ENCODE results near the gene SUMF1. TPM values are rescaled to one million over a fixed set of nuclear protein-coding genes. Genes with fewer than 3 reads are reported as not detected.

Gene SUMF1
- polyA plus RNA-seq, 3 donors: 25.7 to 80.4 (median 74.2) TPM

- Mint-ChIP-seq H3K9me3 (no peaks in the 10 kb centered on the region), H3K36me3 (peaks cover 9 to 16% of the 10 kb centered on the region in 2 donors), H3K27me3 (ENCODE audit: low read depth in 3 of 3) (peaks cover 3 to 5% (median 5%) of the 10 kb centered on the region in 3 donors), H3K27ac (peak overlapping the region in 2 of 7 donors; percentile 13 to 81), H3K4me3 (peak overlapping the region; percentile 93 to 96), H3K4me1 (peaks cover 45% of the 10 kb centered on the region)
- Histone ChIP-seq H4K20me1 (ENCODE audit: insufficient read depth, low read length) (no peaks in the 10 kb centered on the region), H3K4me1 (ENCODE audit: control insufficient read depth in 1 of 2, insufficient read depth in 2 of 2, low read length in 2 of 2) (peaks cover 37 to 51% of the 10 kb centered on the region in 2 donors), H2AFZ (ENCODE audit: insufficient read depth, low read depth, low read length, poor library complexity, severe bottlenecking) (peak overlapping the region; percentile 85), H3K27me3 (ENCODE audit: control insufficient read depth in 2 of 2, insufficient read depth in 2 of 2, low read length in 2 of 2) (peaks cover 0 to 4% of the 10 kb centered on the region in 2 donors), H3K4me3 (replicated peaks in 1 of 3; ENCODE audit: low read depth in 2 of 3, low read length in 3 of 3) (peak overlapping the region; percentile 47 to 94 (median 67)), H3K9me3 (replicated peaks in 1 of 2; ENCODE audit: control insufficient read depth in 1 of 2, insufficient read depth in 1 of 2, low read length in 2 of 2) (no peaks in the 10 kb centered on the region), H3K4me2 (replicated peaks; ENCODE audit: extremely low read depth, low read length, poor library complexity, severe bottlenecking) (peak overlapping the region; percentile 98), H3K36me3 (replicated peaks in 1 of 2; ENCODE audit: control insufficient read depth in 1 of 2, insufficient read depth in 2 of 2, low read length in 2 of 2) (peaks cover 0 to under 1% of the 10 kb centered on the region in 2 donors), H3K27ac (ENCODE audit: low read depth in 1 of 2, low read length in 2 of 2) (no peak overlapping the region), H3K9ac (ENCODE audit: insufficient read depth, low read length, poor library complexity, severe bottlenecking) (no peak overlapping the region), H3K79me2 (ENCODE audit: insufficient read depth, low read length) (peaks cover 36% of the 10 kb centered on the region)
- DNase-seq: no peak
- intact Hi-C loops (cut with micrococcal nuclease): loop anchor here (2.0 to 10.0 kb wide), 3 partner anchors 13 to 493 kb away; no protein-coding TSS in a partner anchor
- no peak for TF ChIP-seq CTCF (IDR thresholded peaks at IDR 0.05)
- 83% methylated on average over 1 of the region's 5 CpGs for WGBS (ENCODE audit: insufficient coverage)
These were observed 24.8 kb upstream of the SUMF1 start for GRCh38 chr3:4491855-4492207.

DNA sequence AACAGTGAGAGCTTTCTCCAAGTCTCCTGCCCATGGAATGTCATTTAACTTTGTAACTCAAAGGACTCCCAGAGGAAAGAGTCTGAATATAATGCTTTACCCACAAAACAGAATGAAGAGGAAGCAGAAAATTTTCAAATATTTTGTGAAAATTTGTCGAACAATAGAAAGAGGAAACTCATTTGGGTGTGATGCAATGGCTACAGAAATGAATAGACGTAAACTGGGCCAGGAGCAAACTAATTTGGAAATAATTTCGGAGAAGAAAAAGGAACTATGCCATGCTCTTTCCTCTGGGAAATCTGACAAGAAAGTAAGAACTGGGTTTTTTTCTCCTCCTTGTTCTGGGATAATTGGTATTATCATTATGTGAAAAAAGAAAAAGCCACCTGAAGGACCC is 11.2 kb upstream of the SUMF1 start:
- Mint-ChIP-seq H3K27me3 (ENCODE audit: low read depth in 3 of 3) (no peaks in the 10 kb centered on the region), H3K4me3 (peak overlapping the region; percentile 24 to 53), H3K27ac (peak overlapping the region; percentile 81 to 96 (median 95)), H3K9me3 (no peaks in the 10 kb centered on the region), H3K36me3 (no peaks in the 10 kb centered on the region), H3K4me1 (peaks cover 55% of the 10 kb centered on the region)
- 0% methylated on average over 3 of the region's 3 CpGs for WGBS (ENCODE audit: insufficient coverage)
- Histone ChIP-seq H3K27me3 (ENCODE audit: control insufficient read depth in 2 of 2, insufficient read depth in 2 of 2, low read length in 2 of 2) (no peaks in the 10 kb centered on the region), H3K4me2 (replicated peaks; ENCODE audit: extremely low read depth, low read length, poor library complexity, severe bottlenecking) (peak overlapping the region; percentile 71), H3K79me2 (ENCODE audit: insufficient read depth, low read length) (no peaks in the 10 kb centered on the region), H3K4me1 (ENCODE audit: control insufficient read depth in 1 of 2, insufficient read depth in 2 of 2, low read length in 2 of 2) (peaks cover 54 to 58% of the 10 kb centered on the region in 2 donors), H3K36me3 (replicated peaks in 1 of 2; ENCODE audit: control insufficient read depth in 1 of 2, insufficient read depth in 2 of 2, low read length in 2 of 2) (no peaks in the 10 kb centered on the region), H2AFZ (ENCODE audit: insufficient read depth, low read depth, low read length, poor library complexity, severe bottlenecking) (no peak overlapping the region), H3K27ac (ENCODE audit: low read depth in 1 of 2, low read length in 2 of 2) (peak overlapping the region; percentile 28 to 75), H3K9ac (ENCODE audit: insufficient read depth, low read length, poor library complexity, severe bottlenecking) (no peak overlapping the region), H4K20me1 (ENCODE audit: insufficient read depth, low read length) (no peaks in the 10 kb centered on the region), H3K4me3 (replicated peaks in 1 of 3; ENCODE audit: low read depth in 2 of 3, low read length in 3 of 3) (peak overlapping the region in 1 of 3 experiments; percentile 56), H3K9me3 (replicated peaks in 1 of 2; ENCODE audit: control insufficient read depth in 1 of 2, insufficient read depth in 1 of 2, low read length in 2 of 2) (no peaks in the 10 kb centered on the region)
- no peak for TF ChIP-seq CTCF (IDR thresholded peaks at IDR 0.05)
- DNase-seq: peak; percentile 59 to 83 (median 82)
- intact Hi-C loops (cut with micrococcal nuclease): loop anchor here (2.0 to 10.0 kb wide), 2 partner anchors 15 to 53 kb away; partner anchors contain the start of gene ITPR1 (in 2 of the 2)
